MCF 10A (cell line): ENCODE data around the gene FRG2C. TPM values are rescaled to one million over a fixed set of nuclear protein-coding genes. Genes with fewer than 3 reads are reported as not detected.

ENCODE experiments used
- BruUV-seq: library from RNA; stranded (reverse); fragments of 400-500 nt; replicated peaks from 2 replicates; lab custom pipeline; 2021; lab: Mats Ljungman, UMichigan
- CTCF ChIA-PET: fragments of 300-600 bp; sonication (Branson Sonifier 250); formaldehyde crosslinking; extraction: SDS; loops from one replicate; lab custom pipeline; 2021; ENCODE audit warnings: antibody characterized with exemption, inconsistent platforms; lab: Yijun Ruan, JAX
- POLR2A ChIA-PET: fragments of 300-600, 350-650 bp; sonication (Branson Sonifier 250); formaldehyde crosslinking; extraction: SDS; loops from one replicate; lab custom pipeline; 2020; ENCODE audit warnings: antibody characterized with exemption, inconsistent platforms; lab: Yijun Ruan, JAX
- DNase-seq: peaks from one replicate; pipeline ENCODE4 v3.0.0-alpha.2; 2018; ENCODE audit not compliant: unreplicated experiment
- H3K27ac Mint-ChIP-seq: one replicate; pipeline ENCODE4 v1.8.0; 2022; ENCODE audit warnings: mild to moderate bottlenecking, low read depth, mixed read lengths; ENCODE audit not compliant: unreplicated experiment
- H3K27me3 Mint-ChIP-seq: one replicate; pipeline ENCODE4 v1.8.0; 2022; ENCODE audit warnings: mixed read lengths; ENCODE audit not compliant: insufficient read depth, unreplicated experiment
- H3K36me3 Mint-ChIP-seq: one replicate; pipeline ENCODE4 v1.8.0; 2022; ENCODE audit warnings: mild to moderate bottlenecking, moderate library complexity, mixed read lengths; ENCODE audit not compliant: insufficient read depth, unreplicated experiment
- H3K4me1 Mint-ChIP-seq: one replicate; pipeline ENCODE4 v1.8.0; 2022; ENCODE audit warnings: mixed read lengths; ENCODE audit not compliant: insufficient read depth, unreplicated experiment
- H3K4me3 Mint-ChIP-seq: one replicate; pipeline ENCODE4 v1.8.0; 2022; ENCODE audit warnings: mild to moderate bottlenecking, moderate library complexity, mixed read lengths; ENCODE audit not compliant: unreplicated experiment
- H3K9me3 Mint-ChIP-seq: one replicate; pipeline ENCODE4 v1.8.0; 2022; ENCODE audit warnings: mixed read lengths; ENCODE audit not compliant: unreplicated experiment
- intact Hi-C: fragments of 100-400 bp; cut with micrococcal nuclease; formaldehyde crosslinking; loops from 2 replicates; pipeline ENCODE4 v1.14.1; 2022
- microRNA-seq: library from miRNA; unstranded; fragments of <30 nt; microRNA quantifications from one replicate; pipeline ENCODE4 v1.2.0, GENCODE V29; 2022
- total RNA-seq: library from RNA; stranded (reverse); gene quantifications from 2 replicates; pipeline ENCODE4 v1.2.3, GENCODE V29; 2022
- TF ChIP-seq, protein P1 (sequence below): fragments of 200-600 bp; IDR thresholded peaks from one replicate; pipeline ENCODE4 v1.8.0; 2022; ENCODE audit warnings: antibody characterized with exemption, mild to moderate bottlenecking; ENCODE audit not compliant: unreplicated experiment

The FRG2C gene
- total RNA-seq, 1 experiment from 2014 or later: not detected

DNA sequence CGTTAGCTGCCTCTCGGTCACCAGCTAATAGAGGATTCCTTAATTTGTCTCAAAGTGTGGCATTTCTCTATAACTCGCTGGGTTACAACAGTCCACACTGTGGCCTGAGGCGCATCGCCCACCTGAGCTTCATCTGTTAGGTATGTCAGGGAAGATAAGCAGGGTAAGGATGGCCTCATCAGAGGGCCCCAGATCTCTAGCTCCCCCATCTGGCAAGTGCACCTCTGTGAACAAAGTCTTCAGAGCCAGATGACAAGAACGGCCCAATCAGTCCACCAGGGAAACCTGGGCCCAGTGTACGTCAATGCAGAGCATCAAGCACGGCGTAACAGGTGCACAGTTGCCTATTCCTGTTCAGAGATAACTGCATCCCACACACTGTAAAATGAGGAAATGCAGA lies 23.2 kb downstream of the FRG2C start:
- DNase-seq: no peak
- intact Hi-C loops: no loop called here
- no TSS peak for BruUV-seq
- no peaks in the 10 kb centered on the region for H3K4me1 Mint-ChIP-seq
- peaks cover 30% of the 10 kb centered on the region for H3K9me3 Mint-ChIP-seq
- no peaks in the 10 kb centered on the region for H3K27me3 Mint-ChIP-seq
- TF ChIP-seq, protein P1, sequence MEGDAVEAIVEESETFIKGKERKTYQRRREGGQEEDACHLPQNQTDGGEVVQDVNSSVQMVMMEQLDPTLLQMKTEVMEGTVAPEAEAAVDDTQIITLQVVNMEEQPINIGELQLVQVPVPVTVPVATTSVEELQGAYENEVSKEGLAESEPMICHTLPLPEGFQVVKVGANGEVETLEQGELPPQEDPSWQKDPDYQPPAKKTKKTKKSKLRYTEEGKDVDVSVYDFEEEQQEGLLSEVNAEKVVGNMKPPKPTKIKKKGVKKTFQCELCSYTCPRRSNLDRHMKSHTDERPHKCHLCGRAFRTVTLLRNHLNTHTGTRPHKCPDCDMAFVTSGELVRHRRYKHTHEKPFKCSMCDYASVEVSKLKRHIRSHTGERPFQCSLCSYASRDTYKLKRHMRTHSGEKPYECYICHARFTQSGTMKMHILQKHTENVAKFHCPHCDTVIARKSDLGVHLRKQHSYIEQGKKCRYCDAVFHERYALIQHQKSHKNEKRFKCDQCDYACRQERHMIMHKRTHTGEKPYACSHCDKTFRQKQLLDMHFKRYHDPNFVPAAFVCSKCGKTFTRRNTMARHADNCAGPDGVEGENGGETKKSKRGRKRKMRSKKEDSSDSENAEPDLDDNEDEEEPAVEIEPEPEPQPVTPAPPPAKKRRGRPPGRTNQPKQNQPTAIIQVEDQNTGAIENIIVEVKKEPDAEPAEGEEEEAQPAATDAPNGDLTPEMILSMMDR: no peak
- POLR2A ChIA-PET: no interaction called here
- H3K4me3 Mint-ChIP-seq: no peak overlapping the region
- H3K36me3 Mint-ChIP-seq: no peaks in the 10 kb centered on the region
- H3K27ac Mint-ChIP-seq: no peak overlapping the region
- CTCF ChIA-PET: no interaction called here

DNA sequence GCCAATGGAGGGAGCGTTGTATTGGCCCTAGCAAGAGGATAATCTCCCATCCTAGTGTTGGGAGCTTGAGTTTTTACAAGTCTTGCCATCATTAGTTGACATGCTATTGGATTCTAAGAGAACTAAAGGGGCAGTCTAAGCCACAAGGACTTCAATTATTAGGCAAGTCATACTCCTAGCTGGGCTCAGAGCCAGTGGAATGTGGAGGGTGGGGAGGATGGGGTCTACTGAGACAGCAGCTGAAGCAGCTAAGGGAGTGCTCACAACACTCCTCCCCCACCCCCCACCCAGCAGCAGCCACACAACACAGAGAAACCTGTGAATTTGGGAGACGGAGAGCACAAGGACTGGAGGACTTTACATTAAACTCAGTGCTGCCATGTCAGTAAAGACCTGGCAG lies 27.9 kb downstream of the FRG2C start:
- no peaks in the 10 kb centered on the region for H3K36me3 Mint-ChIP-seq
- H3K27me3 Mint-ChIP-seq: no peaks in the 10 kb centered on the region
- H3K27ac Mint-ChIP-seq: no peak overlapping the region
- H3K4me3 Mint-ChIP-seq: no peak overlapping the region
- intact Hi-C loops: no loop called here
- DNase-seq: no peak
- no TSS peak for BruUV-seq
- H3K9me3 Mint-ChIP-seq: peaks cover 30% of the 10 kb centered on the region
- POLR2A ChIA-PET: no interaction called here
- TF ChIP-seq, protein P1: no peak
- H3K4me1 Mint-ChIP-seq: no peaks in the 10 kb centered on the region
- CTCF ChIA-PET: interaction anchor here (0.6 kb wide), 1 partner anchor 464 kb away, joined by 3 read pairs; no protein-coding TSS in a partner anchor

Small RNA genes within 50 kb of the gene (microRNA-seq; reads per million reads assigned to microRNA genes)
- not detected for gene MIR1324

Other genes with a start within 250 kb of the FRG2C start
- not detected in 2 replicates for gene ZNF717, start 121.2 kb downstream of the FRG2C start, total RNA-seq